Left ventricle myocardium inferior (tissue), 1 donor: ENCODE data around the gene PARD3. TPM values are rescaled to one million over a fixed set of nuclear protein-coding genes. Genes with fewer than 3 reads are reported as not detected.

Experiments used
- DNase-seq: peaks from one replicate; pipeline ENCODE4 v3.0.0-alpha.2; 2020
- H3K27ac ChIP-seq: fragments of 200-600 bp; replicated peaks from 2 replicates; pipeline ENCODE4 v1.8.0; 2021
- H3K27me3 ChIP-seq: fragments of 200-600 bp; 2 replicates; pipeline ENCODE4 v1.8.0; 2021; ENCODE audit warnings: low read depth
- H3K36me3 ChIP-seq: fragments of 200-600 bp; 2 replicates; pipeline ENCODE4 v1.8.0; 2021
- H3K4me1 ChIP-seq: fragments of 200-600 bp; 2 replicates; pipeline ENCODE4 v1.8.0; 2021
- H3K4me3 ChIP-seq: fragments of 200-600 bp; 2 replicates; pipeline ENCODE4 v1.8.0; 2021; ENCODE audit warnings: mild to moderate bottlenecking, moderate library complexity
- H3K9me3 ChIP-seq: fragments of 200-600 bp; replicated peaks from 2 replicates; pipeline ENCODE4 v1.8.0; 2021
- CTCF ChIP-seq: fragments of 200-600 bp; IDR thresholded peaks from 2 replicates; pipeline ENCODE4 v1.8.0; 2021; ENCODE audit warnings: antibody characterized with exemption, mild to moderate bottlenecking, borderline replicate concordance
- intact Hi-C: fragments of 100-400 bp; cut with micrococcal nuclease; formaldehyde crosslinking; loops from one replicate; pipeline ENCODE4 v1.11.0; 2022
- total RNA-seq: library from RNA; stranded (reverse); fragmentation: NEBNext Ultra II Directional; extraction: Animal tissue kit (Norgen Biotek cat#: 25700); gene quantifications from one replicate; pipeline ENCODE4 v1.2.1, GENCODE V29; 2021
- donor health status: DM: no; HTN: yes; CAD: no; lungs with severe emphysema.

Gene PARD3
- total RNA-seq, 1 donor from 2014 or later = 29.6 TPM

- Histone ChIP-seq H3K9me3 (no peaks in the 10 kb centered on the region), H3K27me3 (no peaks in the 10 kb centered on the region), H3K36me3 (no peaks in the 10 kb centered on the region), H3K4me3 (no peak overlapping the region), H3K4me1 (peaks cover 11% of the 10 kb centered on the region), H3K27ac (no peak overlapping the region)
- DNase-seq = no peak
- intact Hi-C loops = no loop called here
- no peak for TF ChIP-seq CTCF
These were observed 578.2 kb downstream of the PARD3 start for GRCh38 chr10:34236931-34237330.

- intact Hi-C loops = no loop called here
- no peaks in the 10 kb centered on the region for H3K36me3 ChIP-seq
- H3K4me1 ChIP-seq = peaks cover 20% of the 10 kb centered on the region
- no peak for TF ChIP-seq CTCF
- no peaks in the 10 kb centered on the region for H3K9me3 ChIP-seq
- H3K27me3 ChIP-seq = no peaks in the 10 kb centered on the region
- H3K27ac ChIP-seq = no peak overlapping the region
- no peak overlapping the region for H3K4me3 ChIP-seq
- no peak for DNase-seq
These were observed 579.8 kb downstream of the PARD3 start for GRCh38 chr10:34235164-34235832.

- no peak overlapping the region for H3K4me3 ChIP-seq
- H3K27ac ChIP-seq = no peak overlapping the region
- peaks cover under 1% of the 10 kb centered on the region for H3K36me3 ChIP-seq
- DNase-seq = no peak
- H3K4me1 ChIP-seq = peaks cover 14% of the 10 kb centered on the region
- no peaks in the 10 kb centered on the region for H3K27me3 ChIP-seq
- intact Hi-C loops = no loop called here
- TF ChIP-seq CTCF = no peak
- H3K9me3 ChIP-seq = peaks cover under 1% of the 10 kb centered on the region
These were observed 582.6 kb downstream of the PARD3 start for GRCh38 chr10:34232481-34232880.

- intact Hi-C loops = no loop called here
- TF ChIP-seq CTCF = no peak
- Histone ChIP-seq H3K9me3 (peaks cover 9% of the 10 kb centered on the region), H3K4me3 (no peak overlapping the region), H3K4me1 (peaks cover 14% of the 10 kb centered on the region), H3K36me3 (peaks cover 4% of the 10 kb centered on the region), H3K27ac (peak overlapping the region; percentile 59), H3K27me3 (no peaks in the 10 kb centered on the region)
- no peak for DNase-seq
These were observed 583.5 kb downstream of the PARD3 start for GRCh38 chr10:34231441-34232180.

GRCh38 chr10:34229917-34230316 is 585.2 kb downstream of the PARD3 start:
- Histone ChIP-seq H3K27me3 (no peaks in the 10 kb centered on the region), H3K4me3 (no peak overlapping the region), H3K27ac (no peak overlapping the region), H3K36me3 (peaks cover 4% of the 10 kb centered on the region), H3K4me1 (peaks cover 14% of the 10 kb centered on the region), H3K9me3 (peaks cover 12% of the 10 kb centered on the region)
- DNase-seq = no peak
- TF ChIP-seq CTCF = no peak
- intact Hi-C loops = no loop called here
